ENCODE data around the gene CALML4. TPM values are rescaled to one million over a fixed set of nuclear protein-coding genes. Genes with fewer than 3 reads are reported as not detected.
"Not testable (repeated sequence)": the region's sequence is repeated elsewhere in the genome, so short reads cannot be mapped to it uniquely, and the experiment has no call there.

CALML4 gene
- total and polyA plus RNA-seq, 7 donors, result 0.85 to 2.2 (median 1.4) TPM

DNA sequence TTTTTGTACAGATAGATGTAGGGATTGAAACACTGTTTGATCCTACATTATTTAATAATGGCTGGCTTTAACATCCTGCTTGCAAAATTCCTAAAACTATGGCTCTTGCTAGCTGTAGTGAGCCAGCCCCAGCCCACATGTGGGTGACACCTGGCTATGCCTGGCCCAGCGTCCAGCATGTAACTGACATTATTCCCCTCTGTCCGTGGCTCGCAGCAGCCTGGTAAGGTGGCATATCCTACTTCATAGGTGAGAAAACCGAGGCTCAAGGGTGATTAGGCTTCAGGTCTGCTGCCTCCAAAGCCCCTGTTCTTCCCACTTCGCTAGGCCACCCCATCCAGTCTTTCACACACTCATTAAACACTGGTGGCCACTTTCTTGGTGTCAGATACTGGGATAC lies 1.6 kb downstream of the CALML4 start:
- ATAC-seq, result no peak
- no peak overlapping the region for H3K4me3 ChIP-seq
- H3K9me3 ChIP-seq, result no peaks in the 10 kb centered on the region
- H3K4me1 ChIP-seq, result peaks cover 15% of the 10 kb centered on the region
- WGBS, 3 donors, result 93 to 96% (median 94%) methylated on average over 5 of the region's 5 CpGs
- no peaks in the 10 kb centered on the region for H3K27me3 ChIP-seq (ENCODE audit: insufficient read depth in 3 of 3, low read length in 2 of 3)
- H3K36me3 ChIP-seq (ENCODE audit: insufficient read depth in 1 of 2, low read depth in 1 of 2), result no peaks in the 10 kb centered on the region
- intact Hi-C loops (cut with DNase I), result no loop called here
- TF ChIP-seq, protein P1, sequence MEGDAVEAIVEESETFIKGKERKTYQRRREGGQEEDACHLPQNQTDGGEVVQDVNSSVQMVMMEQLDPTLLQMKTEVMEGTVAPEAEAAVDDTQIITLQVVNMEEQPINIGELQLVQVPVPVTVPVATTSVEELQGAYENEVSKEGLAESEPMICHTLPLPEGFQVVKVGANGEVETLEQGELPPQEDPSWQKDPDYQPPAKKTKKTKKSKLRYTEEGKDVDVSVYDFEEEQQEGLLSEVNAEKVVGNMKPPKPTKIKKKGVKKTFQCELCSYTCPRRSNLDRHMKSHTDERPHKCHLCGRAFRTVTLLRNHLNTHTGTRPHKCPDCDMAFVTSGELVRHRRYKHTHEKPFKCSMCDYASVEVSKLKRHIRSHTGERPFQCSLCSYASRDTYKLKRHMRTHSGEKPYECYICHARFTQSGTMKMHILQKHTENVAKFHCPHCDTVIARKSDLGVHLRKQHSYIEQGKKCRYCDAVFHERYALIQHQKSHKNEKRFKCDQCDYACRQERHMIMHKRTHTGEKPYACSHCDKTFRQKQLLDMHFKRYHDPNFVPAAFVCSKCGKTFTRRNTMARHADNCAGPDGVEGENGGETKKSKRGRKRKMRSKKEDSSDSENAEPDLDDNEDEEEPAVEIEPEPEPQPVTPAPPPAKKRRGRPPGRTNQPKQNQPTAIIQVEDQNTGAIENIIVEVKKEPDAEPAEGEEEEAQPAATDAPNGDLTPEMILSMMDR (IDR thresholded peaks at IDR 0.05), result no peak
- H3K27ac ChIP-seq, result no peak overlapping the region
- no peak for DNase-seq

DNA sequence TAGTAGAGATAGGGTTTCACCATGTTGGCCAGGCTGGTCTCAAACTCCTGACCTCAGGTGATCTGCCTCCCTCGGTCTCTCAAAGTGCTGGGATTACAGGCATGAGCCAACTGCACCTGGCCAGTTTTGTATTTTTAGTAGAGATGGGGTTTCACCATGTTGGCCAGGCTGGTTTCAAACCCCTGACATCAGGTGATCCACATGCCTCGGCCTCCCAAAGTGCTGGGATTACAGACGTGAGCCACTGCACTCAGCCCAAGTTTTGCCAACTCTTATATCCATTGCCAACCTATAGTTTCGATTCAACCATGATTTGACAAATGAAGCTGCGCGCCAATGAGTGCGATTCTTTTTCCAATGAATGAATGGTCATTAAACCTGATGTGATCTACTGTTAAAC lies 2.1 kb downstream of the CALML4 start:
- H3K4me3 ChIP-seq; H3K36me3 ChIP-seq (ENCODE audit: insufficient read depth in 1 of 2, low read depth in 1 of 2); intact Hi-C loops (cut with DNase I); H3K27ac ChIP-seq; ATAC-seq; DNase-seq; H3K9me3 ChIP-seq; H3K27me3 ChIP-seq (ENCODE audit: insufficient read depth in 3 of 3, low read length in 2 of 3): not testable (repeated sequence)
- 66 to 82% (median 68%) methylated on average over 7 of the region's 7 CpGs for WGBS, 3 donors
- H3K4me1 ChIP-seq, result peaks cover 15% of the 10 kb centered on the region

DNA sequence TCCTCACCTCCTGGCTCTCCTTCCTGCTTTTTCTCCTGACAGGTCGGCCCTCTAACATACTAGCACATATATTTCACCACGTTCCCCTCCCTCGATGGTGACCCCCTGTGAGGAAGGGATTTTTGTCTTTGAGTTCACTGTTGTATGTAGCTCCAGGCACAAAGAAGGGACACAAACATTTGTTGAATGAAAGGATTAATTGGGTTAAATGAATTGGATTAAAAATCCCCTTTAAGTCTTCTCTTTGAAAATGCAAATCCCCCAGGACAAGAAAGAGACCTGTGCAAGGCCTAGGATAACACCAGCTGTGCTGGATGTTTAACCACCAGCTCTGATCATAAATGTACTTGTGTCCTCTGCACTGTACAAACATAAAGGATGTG lies 3.3 kb downstream of the CALML4 start:
- peaks cover 15% of the 10 kb centered on the region for H3K4me1 ChIP-seq
- no peaks in the 10 kb centered on the region for H3K27me3 ChIP-seq (ENCODE audit: insufficient read depth in 3 of 3, low read length in 2 of 3)
- no peaks in the 10 kb centered on the region for H3K9me3 ChIP-seq
- no peak overlapping the region for H3K4me3 ChIP-seq
- ATAC-seq (no peak), DNase-seq (no peak)
- intact Hi-C loops (cut with DNase I), result no loop called here
- H3K27ac ChIP-seq, result no peak overlapping the region
- no peaks in the 10 kb centered on the region for H3K36me3 ChIP-seq (ENCODE audit: insufficient read depth in 1 of 2, low read depth in 1 of 2)
- WGBS, 3 donors, result 54 to 58% (median 56%) methylated on average over 3 of the region's 3 CpGs
- TF ChIP-seq, protein P1 (IDR thresholded peaks at IDR 0.05), result no peak

- WGBS, 3 donors, result 89 to 94% (median 91%) methylated on average over 7 of the region's 7 CpGs
- Histone ChIP-seq H3K27ac (no peak overlapping the region), H3K27me3 (ENCODE audit: insufficient read depth in 3 of 3, low read length in 2 of 3) (no peaks in the 10 kb centered on the region), H3K36me3 (ENCODE audit: insufficient read depth in 1 of 2, low read depth in 1 of 2) (no peaks in the 10 kb centered on the region), H3K9me3 (no peaks in the 10 kb centered on the region), H3K4me1 (peaks cover 15% of the 10 kb centered on the region), H3K4me3 (no peak overlapping the region)
- TF ChIP-seq, protein P1 (IDR thresholded peaks at IDR 0.05), result no peak
- no peak for ATAC-seq
- no peak for DNase-seq
- intact Hi-C loops (cut with DNase I), result no loop called here
Measured at GRCh38 chr15:68201153-68201878, 3.8 kb downstream of the CALML4 start.

DNA sequence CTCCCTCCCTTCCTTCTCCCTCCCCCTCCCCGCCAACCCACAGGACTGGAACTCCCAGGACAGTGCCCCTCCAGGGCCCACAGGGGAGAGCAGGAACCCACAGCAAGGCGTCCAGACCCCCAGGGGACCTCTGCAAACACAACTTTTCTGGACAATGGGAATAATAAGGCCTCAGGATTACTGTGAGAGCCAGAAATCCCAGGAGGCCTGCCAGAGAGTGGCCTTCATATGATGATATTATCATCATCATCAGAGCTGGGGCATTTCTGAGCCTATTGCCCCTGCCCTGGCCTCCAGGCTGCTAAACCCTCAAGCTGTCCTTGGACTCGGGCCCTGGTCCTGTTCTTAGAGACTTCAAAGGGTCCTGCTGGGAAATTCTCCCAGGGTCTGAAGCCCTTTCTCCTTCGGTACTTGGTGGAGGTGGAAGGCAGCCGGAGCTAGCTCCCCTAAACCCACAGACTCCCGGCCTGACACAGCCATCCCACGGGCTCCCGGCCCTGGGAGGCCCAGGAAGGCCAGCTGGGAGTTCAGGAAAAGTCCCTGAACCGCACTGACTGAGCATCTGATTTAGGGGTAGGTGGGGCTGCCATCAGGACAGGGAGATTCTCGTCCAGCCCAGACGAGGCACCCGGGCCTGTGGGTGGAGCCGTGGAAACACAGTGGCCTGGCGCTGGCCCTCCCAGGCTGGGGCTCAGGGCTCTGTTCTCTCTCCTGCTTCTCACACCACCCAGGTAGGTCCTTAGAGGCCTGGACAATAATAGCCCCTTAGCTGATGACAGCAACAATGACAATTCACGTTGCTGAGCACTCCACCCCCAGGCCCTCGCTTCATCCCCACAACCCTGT lies 4.9 kb downstream of the CALML4 start:
- ATAC-seq (no peak), DNase-seq (no peak)
- Histone ChIP-seq H3K27ac (no peak overlapping the region), H3K4me1 (peaks cover 11% of the 10 kb centered on the region), H3K36me3 (ENCODE audit: insufficient read depth in 1 of 2, low read depth in 1 of 2) (no peaks in the 10 kb centered on the region), H3K9me3 (no peaks in the 10 kb centered on the region), H3K27me3 (ENCODE audit: insufficient read depth in 3 of 3, low read length in 2 of 3) (no peaks in the 10 kb centered on the region), H3K4me3 (no peak overlapping the region)
- intact Hi-C loops (cut with DNase I), result no loop called here
- WGBS, 3 donors, result 62 to 67% (median 64%) methylated on average over 16 of the region's 16 CpGs
- TF ChIP-seq, protein P1 (IDR thresholded peaks at IDR 0.05), result no peak

Data from psoas muscle (tissue), 8 donors.